Esophagus muscularis mucosa (tissue), 4 donors: ENCODE results near the gene PTPA.

Experiments
- CTCF ChIP-seq, 3 experiments: fragments of 200-600 bp in 2 of 3; fragments of 450-650 bp in 1 of 3; sonication (generic) in 2 of 3; IDR thresholded peaks; one replicate each; pipeline ENCODE4 v1.5.1; 2017 to 2019; ENCODE audit warnings: antibody characterized with exemption in 3 of 3, mild to moderate bottlenecking in 2 of 3, moderate library complexity in 1 of 3
- EP300 ChIP-seq: sonication (generic); formaldehyde crosslinking; IDR thresholded peaks from one replicate; pipeline ENCODE4 v1.6.1; 2017; ENCODE audit warnings: antibody characterized with exemption
- POLR2A ChIP-seq: fragments of 450-650 bp; IDR thresholded peaks from one replicate; pipeline ENCODE4 v1.6.1; 2017; ENCODE audit warnings: antibody characterized with exemption, moderate library complexity, mild to moderate bottlenecking, low read depth

- no peak for TF ChIP-seq CTCF (IDR thresholded peaks at IDR 0.05)
- no peak for TF ChIP-seq EP300
- no peak for TF ChIP-seq POLR2A
These were observed 31.1 kb downstream of the PTPA start for GRCh38 chr9:129142138-129142935.
